ENCODE measurements around the gene LPP. TPM values are rescaled to one million over a fixed set of nuclear protein-coding genes. Genes with fewer than 3 reads are reported as not detected.

Gene LPP
- total and polyA plus RNA-seq, 9 of the 15 experiments (the other 6 are each of a cell fraction or from before 2014, with no cell fraction given): 0.07 to 0.18 TPM; not detected in 7

- H3K79me2 ChIP-seq (ENCODE audit: control insufficient read depth, insufficient read depth, low read length): no peaks in the 10 kb centered on the region
- CTCF ChIA-PET (ENCODE audit: low intra/inter-chr PET ratio): no interaction called here
- intact Hi-C loops (cut with micrococcal nuclease): no loop called here
- no peak for TF ChIP-seq ZNF263 (CRISPR knock-in tag; IDR thresholded peaks at IDR 0.05; ENCODE audit: borderline replicate concordance)
- H3K4me3 ChIP-seq: no peak overlapping the region
- BruUV-seq (replicated peaks): no TSS peak
- H3K27me3 ChIP-seq (ENCODE audit: control insufficient read depth in 2 of 2, insufficient read depth in 2 of 2, low read length in 2 of 2): no peaks in the 10 kb centered on the region
- no peak overlapping the region for H3K9ac ChIP-seq (ENCODE audit: insufficient read depth in 1 of 2, low read depth in 2 of 2, low read length in 2 of 2)
- DNase-seq (ENCODE audit: extremely low read depth in 1 of 4, low spot score in 3 of 4) (no peak), ATAC-seq (no peak), FAIRE-seq (no peak)
- H3K9me1 ChIP-seq (ENCODE audit: control insufficient read depth, insufficient read depth, low read length): no peaks in the 10 kb centered on the region
- H3K4me1 ChIP-seq (replicated peaks in 1 of 2; ENCODE audit: control insufficient read depth in 2 of 2, insufficient read depth in 2 of 2, low read length in 2 of 2): no peaks in the 10 kb centered on the region
- in situ Hi-C loops (cut with MboI): no loop called here
- H3K9me3 ChIP-seq (replicated peaks; ENCODE audit: control insufficient read depth, insufficient read depth, low read depth, low read length): no peaks in the 10 kb centered on the region
- no peak overlapping the region for H3K4me2 ChIP-seq (ENCODE audit: insufficient read depth, low read length)
- H3K27ac ChIP-seq (ENCODE audit: extremely low read depth, low read depth, low read length): no peak overlapping the region
- POLR2A ChIA-PET: no interaction called here
- H4K20me1 ChIP-seq (replicated peaks; ENCODE audit: control insufficient read depth, insufficient read depth, low read length): no peaks in the 10 kb centered on the region
- H2AFZ ChIP-seq (ENCODE audit: low read depth, low read length): no peak overlapping the region
- H3K36me3 ChIP-seq (ENCODE audit: control insufficient read depth, insufficient read depth, low read length): no peaks in the 10 kb centered on the region
Measured at GRCh38 chr3:188282871-188283270, 128.9 kb downstream of the LPP start.

- TF ChIP-seq RBFOX2 (IDR thresholded peaks at IDR 0.05; ENCODE audit: low read depth, low read length) (no peak), CTCFL (IDR thresholded peaks at IDR 0.05; ENCODE audit: borderline replicate concordance, insufficient read depth, low read depth, low read length, poor library complexity, severe bottlenecking) (no peak), ZBTB26 (CRISPR knock-in tag; IDR thresholded peaks at IDR 0.05) (no peak)
- DNase-seq (ENCODE audit: extremely low read depth in 1 of 4, low spot score in 3 of 4) (no peak), FAIRE-seq (no peak), ATAC-seq (no peak)
- 0% methylated on average over 4 of the region's 4 CpGs for WGBS (ENCODE audit: insufficient coverage, low coverage, missing lambda C conversion rate)
- POLR2A ChIA-PET: no interaction called here
- in situ Hi-C loops (cut with MboI) (no loop called here), intact Hi-C loops (cut with micrococcal nuclease) (no loop called here)
- CTCF ChIA-PET (ENCODE audit: low intra/inter-chr PET ratio): no interaction called here
- Histone ChIP-seq H3K4me3 (no peak overlapping the region), H3K4me2 (ENCODE audit: insufficient read depth, low read length) (no peak overlapping the region), H3K36me3 (ENCODE audit: control insufficient read depth, insufficient read depth, low read length) (no peaks in the 10 kb centered on the region), H3K9me3 (replicated peaks; ENCODE audit: control insufficient read depth, insufficient read depth, low read depth, low read length) (no peaks in the 10 kb centered on the region), H3K79me2 (ENCODE audit: control insufficient read depth, insufficient read depth, low read length) (no peaks in the 10 kb centered on the region), H4K20me1 (replicated peaks; ENCODE audit: control insufficient read depth, insufficient read depth, low read length) (no peaks in the 10 kb centered on the region), H2AFZ (ENCODE audit: low read depth, low read length) (no peak overlapping the region), H3K27me3 (ENCODE audit: control insufficient read depth in 2 of 2, insufficient read depth in 2 of 2, low read length in 2 of 2) (no peaks in the 10 kb centered on the region), H3K27ac (ENCODE audit: extremely low read depth, low read depth, low read length) (no peak overlapping the region), H3K9ac (ENCODE audit: insufficient read depth in 1 of 2, low read depth in 2 of 2, low read length in 2 of 2) (no peak overlapping the region), H3K4me1 (replicated peaks in 1 of 2; ENCODE audit: control insufficient read depth in 2 of 2, insufficient read depth in 2 of 2, low read length in 2 of 2) (no peaks in the 10 kb centered on the region), H3K9me1 (ENCODE audit: control insufficient read depth, insufficient read depth, low read length) (no peaks in the 10 kb centered on the region)
- BruUV-seq (replicated peaks): no TSS peak
Measured at GRCh38 chr3:188283347-188283746, 129.4 kb downstream of the LPP start.

Measured in K562 (cell line).